Measurements from ENCODE around the gene MALL.
"Not testable (repeated sequence)": the region's sequence is repeated elsewhere in the genome, so short reads cannot be mapped to it uniquely, and the experiment has no call there.

Gene MALL

DNA sequence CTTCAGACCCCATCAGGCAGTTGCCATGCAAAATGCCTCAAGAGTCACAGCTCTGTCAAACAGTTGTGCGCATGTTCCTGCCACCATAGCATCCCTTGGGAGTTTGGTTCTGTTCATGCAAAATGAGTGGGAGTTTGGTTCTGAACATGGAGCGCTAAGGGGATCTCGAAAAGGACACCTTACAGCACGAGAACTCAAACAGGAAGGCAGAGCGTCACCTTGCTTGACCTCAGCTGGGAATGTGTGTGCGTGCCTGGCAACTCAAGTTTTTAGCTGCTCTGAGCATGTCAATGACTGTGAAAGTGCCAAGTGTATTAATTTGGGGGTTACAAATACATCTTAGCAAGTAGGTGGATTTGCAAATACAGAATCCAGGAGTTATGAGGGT is 16.6 kb downstream of the MALL start:
- peaks cover 0 to 3% of the 10 kb centered on the region in 2 donors for H3K9me3 Mint-ChIP-seq
- peaks cover 17 to 20% of the 10 kb centered on the region in 2 donors for H3K27me3 Mint-ChIP-seq
- H3K27ac Mint-ChIP-seq, result no peak overlapping the region
- H3K4me3 Mint-ChIP-seq, result no peak overlapping the region
- no peak for ATAC-seq (replicated peaks)
- no peaks in the 10 kb centered on the region for H3K36me3 Mint-ChIP-seq
- peaks cover 0 to 3% of the 10 kb centered on the region in 2 donors for H3K4me1 Mint-ChIP-seq
- no peak for DNase-seq

DNA sequence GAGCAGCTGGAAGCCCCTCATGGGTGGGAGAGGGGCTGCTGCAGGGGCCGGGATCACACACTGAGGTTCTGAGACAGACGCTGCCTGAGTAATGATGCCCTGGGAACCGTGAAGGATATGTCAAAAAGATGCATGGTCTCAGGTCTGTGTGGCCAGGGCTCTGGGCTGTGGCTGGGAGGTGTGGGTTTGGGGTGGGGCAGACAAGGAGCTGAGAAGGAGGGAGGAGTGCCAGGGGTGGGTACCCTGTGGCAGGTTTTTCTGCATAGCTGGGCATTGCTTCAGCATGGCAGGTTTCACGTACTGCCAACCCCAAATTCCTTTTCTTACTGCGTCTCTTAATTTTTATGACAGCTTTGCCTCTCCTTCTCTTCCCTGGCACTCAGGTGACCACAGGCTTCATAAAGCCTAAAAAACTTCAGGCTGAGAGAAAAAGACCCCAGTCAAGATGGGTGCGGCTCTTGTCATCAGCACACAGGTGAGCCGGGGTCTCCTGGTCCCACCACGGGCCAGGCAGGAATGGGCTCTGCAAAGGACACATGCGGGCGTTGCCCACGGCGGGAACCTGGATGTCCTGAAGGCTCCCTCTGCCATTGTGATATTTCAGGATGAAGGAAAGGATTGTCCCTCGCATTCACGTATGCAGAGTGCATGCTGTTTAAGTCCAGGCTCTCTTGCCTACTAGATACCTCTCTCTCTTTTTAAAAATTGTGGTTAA is 18.0 kb downstream of the MALL start:
- Mint-ChIP-seq H3K27me3 (peaks cover 11 to 12% of the 10 kb centered on the region in 2 donors), H3K36me3 (no peaks in the 10 kb centered on the region), H3K4me1 (peaks cover 0 to 3% of the 10 kb centered on the region in 2 donors), H3K4me3 (no peak overlapping the region), H3K9me3 (peaks cover 0 to 3% of the 10 kb centered on the region in 2 donors), H3K27ac (no peak overlapping the region)
- DNase-seq (no peak), ATAC-seq (replicated peaks) (no peak)

DNA sequence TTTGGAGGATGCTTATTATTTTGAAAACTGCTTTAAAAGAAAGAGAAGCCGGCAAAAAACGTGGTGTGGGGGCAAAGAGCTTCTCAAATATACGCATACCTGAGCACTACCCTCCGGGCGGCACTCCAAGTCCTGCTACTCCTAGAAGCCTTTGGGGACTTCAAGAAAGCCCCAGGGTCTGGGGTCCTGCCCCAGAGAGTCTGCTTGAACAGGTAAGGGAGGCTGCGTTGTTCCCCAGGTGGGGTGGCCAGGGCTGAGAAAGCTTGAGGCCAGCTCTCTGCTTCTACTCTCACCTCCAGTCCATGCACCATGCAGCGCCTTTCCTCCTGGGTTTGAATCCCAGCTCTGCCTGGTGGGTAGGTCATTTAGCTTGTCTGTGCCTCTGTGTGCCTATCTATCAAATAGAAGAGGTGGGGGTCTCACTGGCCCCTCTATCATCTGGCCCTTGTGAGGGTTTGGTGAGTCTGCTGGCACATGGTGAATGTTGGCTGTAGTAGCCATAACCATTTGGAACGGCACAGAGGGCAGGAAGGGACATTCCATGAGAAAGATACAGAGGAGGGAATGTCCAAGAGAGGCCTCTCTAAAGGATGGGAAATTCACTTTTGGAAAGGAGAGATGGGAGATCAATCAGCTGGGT is 19.5 kb downstream of the MALL start:
- H3K9me3 Mint-ChIP-seq, result peaks cover 0 to 3% of the 10 kb centered on the region in 2 donors
- no peak for ATAC-seq (replicated peaks)
- H3K36me3 Mint-ChIP-seq, result no peaks in the 10 kb centered on the region
- no peak for DNase-seq
- peaks cover 0 to 4% of the 10 kb centered on the region in 2 donors for H3K27me3 Mint-ChIP-seq
- no peak overlapping the region for H3K4me3 Mint-ChIP-seq
- H3K4me1 Mint-ChIP-seq, result peaks cover 0 to 2% of the 10 kb centered on the region in 2 donors
- H3K27ac Mint-ChIP-seq, result no peak overlapping the region

DNA sequence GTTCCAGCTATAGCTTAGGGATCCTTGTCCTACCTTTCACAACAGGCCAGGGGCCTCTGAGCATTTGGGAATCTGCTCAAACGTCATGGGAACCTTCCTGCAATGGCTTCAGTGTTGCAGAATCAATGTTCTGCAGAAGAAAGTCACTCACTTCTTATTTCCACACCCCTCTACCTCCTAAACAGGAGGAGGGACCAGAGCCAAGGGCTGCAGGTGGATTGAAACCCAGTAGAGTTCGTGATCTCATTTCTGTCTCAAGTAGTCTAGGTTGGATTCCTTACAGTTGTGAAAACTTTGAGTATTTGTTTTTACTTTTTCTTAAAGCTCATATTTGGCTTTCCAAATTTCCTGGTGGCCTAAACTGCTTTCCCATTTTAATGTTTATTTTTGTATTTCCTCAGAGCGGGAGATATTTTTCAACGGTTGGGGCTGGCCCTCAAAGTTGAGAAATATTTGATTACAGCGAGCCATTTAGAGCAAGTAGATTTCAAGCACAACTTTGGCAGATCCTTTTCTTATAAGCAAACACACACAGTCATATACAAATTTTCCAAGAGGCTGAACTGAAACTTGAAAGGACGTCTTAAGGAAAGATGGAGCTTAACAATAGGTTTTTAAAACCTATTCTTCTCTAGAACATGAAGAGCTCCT is 20.6 kb downstream of the MALL start:
- H3K4me1 Mint-ChIP-seq; H3K4me3 Mint-ChIP-seq; H3K36me3 Mint-ChIP-seq; DNase-seq; H3K27me3 Mint-ChIP-seq; H3K27ac Mint-ChIP-seq; ATAC-seq (replicated peaks); H3K9me3 Mint-ChIP-seq: not testable (repeated sequence)

DNA sequence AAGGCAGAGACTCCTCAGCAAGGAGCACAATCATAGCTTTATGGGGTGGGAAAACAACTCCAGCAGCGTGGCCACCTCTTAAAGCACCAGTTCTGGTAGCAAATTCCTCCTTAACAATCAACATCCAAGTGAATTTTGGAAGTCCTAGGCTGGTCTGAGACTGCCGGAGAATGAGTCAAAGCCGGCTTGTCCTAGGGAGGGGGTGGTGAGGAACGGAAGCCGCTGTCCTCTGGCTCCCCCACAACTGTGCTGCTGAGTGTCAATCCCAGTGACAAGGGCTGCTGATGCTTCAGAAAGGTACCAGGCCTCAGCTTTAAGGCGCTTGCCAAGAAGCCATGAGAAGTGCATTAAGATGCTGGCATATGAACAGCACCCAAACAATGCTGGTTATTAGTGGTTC is 21.7 kb downstream of the MALL start:
- ATAC-seq (replicated peaks); H3K4me1 Mint-ChIP-seq; H3K27me3 Mint-ChIP-seq; H3K36me3 Mint-ChIP-seq; H3K27ac Mint-ChIP-seq; H3K9me3 Mint-ChIP-seq; H3K4me3 Mint-ChIP-seq; DNase-seq: not testable (repeated sequence)

DNA sequence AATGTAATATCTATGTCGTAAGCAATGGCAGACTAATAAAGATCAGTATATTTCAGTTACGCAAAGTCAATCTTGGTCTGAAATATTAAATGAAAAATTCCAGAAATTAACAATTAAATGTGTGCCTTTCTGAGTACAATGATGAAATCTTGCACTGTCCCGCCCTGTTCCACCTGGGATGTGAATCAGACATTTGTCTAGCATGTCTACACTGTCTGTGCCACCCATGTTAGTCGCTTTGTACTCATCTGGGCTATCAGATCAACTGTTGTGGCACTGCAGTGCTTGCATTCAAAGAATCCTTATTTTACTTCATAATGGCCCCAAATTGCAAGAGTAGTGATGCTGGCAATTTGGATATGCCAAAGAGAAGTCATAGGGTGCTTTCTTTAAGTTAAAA is 25.5 kb downstream of the MALL start:
- ATAC-seq (replicated peaks); H3K4me3 Mint-ChIP-seq; H3K4me1 Mint-ChIP-seq; H3K27me3 Mint-ChIP-seq; H3K27ac Mint-ChIP-seq; H3K36me3 Mint-ChIP-seq; H3K9me3 Mint-ChIP-seq; DNase-seq: not testable (repeated sequence)

- H3K36me3 Mint-ChIP-seq; H3K4me3 Mint-ChIP-seq; ATAC-seq (replicated peaks); H3K4me1 Mint-ChIP-seq; DNase-seq; H3K27ac Mint-ChIP-seq; H3K9me3 Mint-ChIP-seq; H3K27me3 Mint-ChIP-seq: not testable (repeated sequence)
These were observed 31.9 kb downstream of the MALL start for GRCh38 chr2:110083757-110084156.

- H3K36me3 Mint-ChIP-seq; H3K4me3 Mint-ChIP-seq; H3K27me3 Mint-ChIP-seq; ATAC-seq (replicated peaks); DNase-seq; H3K4me1 Mint-ChIP-seq; H3K9me3 Mint-ChIP-seq; H3K27ac Mint-ChIP-seq: not testable (repeated sequence)
These were observed 32.5 kb downstream of the MALL start for GRCh38 chr2:110083162-110083561.

GRCh38 chr2:110078104-110078503 is 37.5 kb downstream of the MALL start:
- DNase-seq; H3K9me3 Mint-ChIP-seq; H3K27ac Mint-ChIP-seq; H3K36me3 Mint-ChIP-seq; H3K27me3 Mint-ChIP-seq; ATAC-seq (replicated peaks); H3K4me1 Mint-ChIP-seq; H3K4me3 Mint-ChIP-seq: not testable (repeated sequence)

GRCh38 chr2:110075896-110076295 is 39.7 kb downstream of the MALL start:
- H3K9me3 Mint-ChIP-seq; H3K4me3 Mint-ChIP-seq; H3K36me3 Mint-ChIP-seq; H3K4me1 Mint-ChIP-seq; H3K27ac Mint-ChIP-seq; ATAC-seq (replicated peaks); H3K27me3 Mint-ChIP-seq; DNase-seq: not testable (repeated sequence)

DNA sequence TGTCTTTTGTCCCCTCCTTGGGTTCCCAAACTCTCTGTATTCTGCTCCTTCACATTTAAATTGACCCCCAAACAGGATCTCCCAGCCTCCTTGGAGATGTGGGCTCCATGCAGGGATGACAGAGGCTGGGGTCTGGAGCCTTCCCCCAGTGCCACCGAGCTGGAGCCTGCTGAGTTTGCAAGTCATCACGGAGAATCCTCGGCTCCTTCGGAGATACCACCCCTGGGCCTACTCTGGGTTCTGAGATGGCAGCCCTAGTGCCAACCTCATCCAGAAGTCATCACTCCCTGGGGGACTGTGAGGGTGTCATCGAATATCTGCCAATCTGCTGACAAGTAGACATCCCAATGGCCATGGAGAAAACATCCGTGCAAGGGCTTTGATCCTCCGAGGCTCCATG is 45.8 kb downstream of the MALL start:
- H3K27ac Mint-ChIP-seq; H3K4me1 Mint-ChIP-seq; DNase-seq; H3K27me3 Mint-ChIP-seq; H3K4me3 Mint-ChIP-seq; H3K36me3 Mint-ChIP-seq; ATAC-seq (replicated peaks); H3K9me3 Mint-ChIP-seq: not testable (repeated sequence)

DNA sequence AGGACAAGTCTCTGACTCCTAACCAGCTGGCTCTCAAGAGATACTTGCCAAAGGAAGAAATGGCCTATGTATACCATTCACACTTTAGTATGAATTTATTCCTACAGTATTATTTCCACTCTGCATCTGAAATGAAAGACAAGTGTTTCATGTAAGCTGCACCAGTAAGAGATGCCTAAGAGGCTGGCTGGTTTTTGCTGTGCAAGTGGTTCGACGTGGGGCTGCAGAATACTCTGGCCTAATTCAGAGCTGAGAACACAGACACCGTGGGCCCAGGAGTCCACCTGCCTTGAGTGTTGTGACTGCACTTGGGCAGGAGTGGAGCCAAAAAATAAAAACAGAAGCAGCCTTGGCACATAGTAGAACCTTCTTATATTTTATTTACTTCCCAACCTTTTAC is 47.5 kb downstream of the MALL start:
- not testable (repeated sequence) for H3K9me3 Mint-ChIP-seq; H3K27ac Mint-ChIP-seq; H3K36me3 Mint-ChIP-seq; H3K27me3 Mint-ChIP-seq; H3K4me1 Mint-ChIP-seq; H3K4me3 Mint-ChIP-seq; DNase-seq; ATAC-seq (replicated peaks)

DNA sequence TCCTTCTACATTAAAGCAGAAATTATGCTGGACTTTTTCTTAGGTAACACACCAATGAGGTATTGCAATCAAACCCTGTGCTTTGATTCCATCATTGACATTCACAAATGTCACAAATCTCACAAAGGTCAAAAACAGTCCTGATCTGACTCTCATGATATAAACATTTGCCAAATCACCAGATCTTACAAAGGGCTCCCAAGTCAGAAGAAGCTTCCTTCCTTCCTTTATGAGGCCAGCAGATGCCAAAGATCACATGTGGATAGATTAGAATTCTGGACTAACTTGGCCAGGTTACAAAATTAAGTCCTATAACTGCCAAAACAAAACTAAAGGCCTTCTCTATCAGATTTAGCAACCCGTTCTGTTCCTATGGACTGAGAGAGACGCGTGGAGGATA is 53.3 kb downstream of the MALL start:
- H3K36me3 Mint-ChIP-seq; ATAC-seq (replicated peaks); H3K4me1 Mint-ChIP-seq; H3K27ac Mint-ChIP-seq; DNase-seq; H3K27me3 Mint-ChIP-seq; H3K4me3 Mint-ChIP-seq; H3K9me3 Mint-ChIP-seq: not testable (repeated sequence)

GRCh38 chr2:110060550-110060949 is 55.1 kb downstream of the MALL start:
- H3K27ac Mint-ChIP-seq; H3K27me3 Mint-ChIP-seq; DNase-seq; ATAC-seq (replicated peaks); H3K36me3 Mint-ChIP-seq; H3K4me1 Mint-ChIP-seq; H3K4me3 Mint-ChIP-seq; H3K9me3 Mint-ChIP-seq: not testable (repeated sequence)

- DNase-seq; H3K27me3 Mint-ChIP-seq; H3K36me3 Mint-ChIP-seq; H3K4me3 Mint-ChIP-seq; ATAC-seq (replicated peaks); H3K4me1 Mint-ChIP-seq; H3K9me3 Mint-ChIP-seq; H3K27ac Mint-ChIP-seq: not testable (repeated sequence)
These were observed 55.8 kb downstream of the MALL start for GRCh38 chr2:110059694-110060358.

Measured in stimulated activated naive B cell treated with anti-CD40 and anti-IgM and Interleukin-4, amounts not matched to agents 10 μg/mL and 1 μg/mL and 100 μg/mL, for 72 hours (primary cell).